HTERT RPE-1 (cell line): ENCODE data around the gene AMZ2.
"Not testable (repeated sequence)": the region's sequence is repeated elsewhere in the genome, so short reads cannot be mapped to it uniquely, and the experiment has no call there.

Experiments
- in situ Hi-C: fragments of 300-500 bp; cut with MboI; formaldehyde crosslinking; loops from 4 replicates; pipeline ENCODE4 v1.14.3; 2020; ENCODE audit warnings: low sequenced_read_pairs

Gene AMZ2

GRCh38 chr17:68220186-68220585, 27.7 kb upstream of the AMZ2 start:
- in situ Hi-C loops = not testable (repeated sequence)

DNA sequence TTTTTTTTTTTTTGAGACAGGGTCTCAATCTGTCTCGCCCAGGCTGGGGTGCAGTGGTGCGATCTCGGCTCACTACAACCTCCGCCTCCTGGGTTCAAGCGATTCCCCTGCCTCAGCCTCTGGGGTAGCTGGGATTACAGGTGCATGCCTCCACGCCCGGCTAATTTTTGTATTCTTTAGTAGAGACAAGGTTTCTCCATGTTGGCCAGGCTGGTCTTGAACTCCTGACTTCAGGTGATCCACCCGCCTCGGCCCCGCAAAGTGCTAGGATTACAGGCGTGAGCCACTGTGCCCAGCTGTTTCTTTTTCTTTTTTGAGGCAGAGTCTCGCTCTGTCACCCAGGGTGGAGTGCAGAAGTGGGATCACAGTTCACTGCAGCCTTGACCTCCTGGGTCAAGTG, 27.1 kb upstream of the AMZ2 start:
- in situ Hi-C loops = not testable (repeated sequence)

GRCh38 chr17:68221786-68222185, 26.1 kb upstream of the AMZ2 start:
- in situ Hi-C loops = no loop called here

DNA sequence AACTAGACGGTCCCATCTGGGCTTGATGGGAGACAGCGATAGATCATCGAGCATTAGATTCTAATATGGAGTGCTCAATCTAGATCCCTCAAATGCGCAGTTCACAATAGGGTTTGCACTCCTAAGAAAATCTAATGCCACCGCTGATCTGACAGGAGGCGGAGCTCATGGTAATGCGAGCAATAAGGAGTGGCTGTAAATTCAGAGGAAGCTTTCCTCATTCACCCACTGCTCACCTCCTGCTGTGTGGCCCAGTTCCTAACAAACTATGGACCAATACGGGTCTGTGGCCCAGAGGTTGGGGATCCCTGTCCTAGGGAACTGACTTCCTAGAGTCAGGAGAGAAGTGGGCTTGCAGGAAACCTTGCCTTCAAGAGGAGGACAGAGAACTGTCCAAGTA, 25.2 kb upstream of the AMZ2 start:
- in situ Hi-C loops = no loop called here

- in situ Hi-C loops = not testable (repeated sequence)
Measured at GRCh38 chr17:68225055-68225454, 22.8 kb upstream of the AMZ2 start.

GRCh38 chr17:68228039-68228680, 19.7 kb upstream of the AMZ2 start:
- in situ Hi-C loops = not testable (repeated sequence)

DNA sequence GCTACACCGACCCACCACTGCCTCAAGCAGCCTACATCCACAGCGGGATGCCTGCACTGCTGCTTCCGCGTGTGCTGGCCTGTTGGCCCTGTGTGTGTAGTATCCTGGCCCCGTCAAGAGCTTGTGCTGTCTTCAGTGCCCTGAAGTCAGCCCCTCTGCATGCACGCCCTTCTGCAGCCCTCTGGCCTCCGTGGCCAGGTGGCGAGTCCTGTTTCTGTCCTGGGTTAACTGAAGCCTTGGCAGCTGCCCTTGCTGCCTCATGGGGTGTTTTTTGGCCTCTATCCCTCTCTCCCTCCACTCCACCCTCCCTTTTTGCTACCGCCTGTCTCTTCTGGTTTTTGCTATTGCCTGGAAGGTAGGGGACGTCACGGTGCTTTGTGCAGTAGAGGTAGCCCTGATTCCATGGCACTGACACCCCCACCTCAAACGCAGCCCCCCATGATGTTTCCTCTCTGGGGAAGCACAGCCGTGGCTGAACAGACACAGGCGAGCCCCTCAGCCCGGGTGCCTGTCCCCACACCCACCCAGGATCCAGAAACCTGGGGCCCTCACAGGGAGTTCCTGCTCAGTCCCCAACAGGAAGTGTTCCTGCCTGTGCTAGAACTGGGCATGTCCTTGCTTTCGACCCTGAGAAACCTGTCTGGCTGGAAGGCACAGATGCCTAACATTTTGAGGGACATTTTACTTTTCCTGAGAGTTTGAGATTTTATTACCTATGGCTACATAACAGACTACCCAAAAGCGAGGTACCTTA, 18.8 kb upstream of the AMZ2 start:
- in situ Hi-C loops = no loop called here

DNA sequence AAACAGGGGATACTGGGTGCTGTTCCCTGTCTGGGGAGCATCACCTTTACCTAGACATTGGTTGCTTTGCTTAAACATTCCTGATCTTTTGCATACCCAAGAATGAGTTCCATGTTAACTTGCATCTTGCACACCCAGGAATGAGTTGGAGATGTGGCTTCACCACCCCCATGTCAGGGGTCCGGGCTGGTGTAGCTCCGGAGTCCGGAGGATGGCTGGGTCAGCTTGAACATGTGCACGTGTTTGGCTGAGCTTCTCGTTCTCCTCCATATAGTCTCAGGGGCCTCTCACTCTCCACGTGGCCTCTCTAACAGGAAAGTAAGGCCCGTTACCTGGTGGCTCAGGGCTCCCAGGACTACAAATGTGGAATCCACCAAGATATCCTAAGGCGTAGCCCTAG, 18.2 kb upstream of the AMZ2 start:
- in situ Hi-C loops = no loop called here

GRCh38 chr17:68231131-68231530, 16.7 kb upstream of the AMZ2 start:
- in situ Hi-C loops = not testable (repeated sequence)

DNA sequence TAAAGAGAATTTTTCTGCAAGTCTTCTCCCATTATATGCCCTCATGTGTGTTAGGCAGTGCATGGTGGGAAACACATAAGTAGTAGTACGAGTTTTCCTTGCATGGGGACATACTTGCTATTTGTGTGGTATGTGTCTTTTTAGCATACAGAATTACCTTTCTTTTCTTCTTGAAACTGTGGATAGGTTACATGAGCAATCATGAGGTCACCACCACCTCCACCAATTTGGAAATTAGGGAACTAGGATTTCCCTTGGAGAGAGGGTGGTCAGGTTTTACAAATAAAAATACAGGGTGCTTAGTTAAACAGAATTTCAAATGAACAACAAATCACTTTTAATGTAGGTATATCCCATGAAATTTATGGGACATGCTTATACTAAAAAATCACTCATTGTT, 16.3 kb upstream of the AMZ2 start:
- in situ Hi-C loops = no loop called here

GRCh38 chr17:68232741-68233140, 15.1 kb upstream of the AMZ2 start:
- in situ Hi-C loops = not testable (repeated sequence)

GRCh38 chr17:68234726-68235335, 13.0 kb upstream of the AMZ2 start:
- in situ Hi-C loops = not testable (repeated sequence)

- in situ Hi-C loops = not testable (repeated sequence)
Measured at GRCh38 chr17:68235336-68235791, 12.5 kb upstream of the AMZ2 start.

DNA sequence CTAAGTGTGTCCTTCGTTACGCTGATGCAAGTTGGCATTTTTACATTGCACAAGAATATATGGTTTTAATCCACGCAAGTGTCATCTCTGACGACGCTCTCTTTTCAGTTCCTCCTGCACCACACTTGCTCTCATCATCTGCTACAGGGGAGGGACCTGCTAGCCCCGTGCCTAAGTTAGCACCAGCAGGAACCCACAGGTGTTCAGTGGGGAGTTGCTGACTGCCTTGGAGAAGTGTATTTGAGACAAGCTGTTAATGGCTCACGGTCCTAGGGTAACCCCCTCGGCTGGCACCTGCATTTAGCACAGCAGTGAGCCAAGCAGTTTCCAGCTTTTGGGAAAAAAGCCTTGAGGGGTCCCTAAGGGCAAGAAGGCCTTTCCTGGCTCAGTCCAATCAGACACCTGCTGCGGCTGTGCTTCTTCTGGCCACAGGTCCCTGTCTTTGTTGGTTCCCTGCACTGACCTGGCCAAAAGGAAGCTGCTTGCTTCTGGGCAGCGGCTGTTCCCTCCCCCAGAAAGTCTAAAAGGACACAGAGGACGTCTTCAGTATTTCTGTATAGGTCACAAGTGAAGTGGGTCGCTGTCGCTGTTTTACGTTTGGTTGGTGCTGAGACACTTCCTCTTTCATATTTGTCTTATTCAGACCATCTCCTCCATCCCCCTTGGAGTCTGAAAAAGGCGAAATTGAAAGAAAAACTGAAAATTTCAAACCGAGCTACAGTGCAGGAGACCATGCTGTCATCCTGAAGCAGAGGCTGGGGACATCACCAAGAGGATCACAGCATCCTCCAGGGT, 10.3 kb upstream of the AMZ2 start:
- in situ Hi-C loops = not testable (repeated sequence)

DNA sequence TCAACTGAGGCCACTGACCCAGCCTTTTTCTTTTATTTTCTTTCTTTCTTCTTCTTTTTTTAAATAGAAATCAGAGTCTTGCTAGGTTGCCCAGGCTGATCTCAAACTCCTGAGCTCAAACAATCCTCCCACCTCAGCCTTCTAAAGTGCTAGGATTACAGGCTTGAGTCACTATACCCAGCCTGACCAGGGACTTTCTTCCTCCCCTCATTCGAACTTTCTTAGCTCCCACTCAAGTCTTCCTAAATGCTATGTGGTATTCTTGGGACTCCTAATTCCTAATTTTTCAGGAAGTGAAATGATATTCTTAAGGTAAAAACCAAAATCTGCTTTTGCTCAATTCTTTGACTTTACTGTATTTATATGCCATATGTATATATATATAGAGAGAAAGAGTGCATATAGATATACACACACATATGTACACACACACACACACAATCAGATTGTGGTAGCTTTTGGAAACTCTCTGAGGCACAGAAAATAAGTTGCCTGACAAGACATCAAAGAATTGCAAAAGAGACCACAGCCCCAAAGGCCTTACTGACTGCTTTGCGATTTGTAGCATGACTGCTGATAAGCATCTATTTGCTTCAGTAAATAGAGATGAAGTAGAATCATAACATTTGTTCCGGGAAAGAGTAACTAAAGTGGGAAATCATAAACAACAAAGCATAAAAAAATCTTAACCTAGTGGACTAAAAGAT, 9.5 kb upstream of the AMZ2 start:
- in situ Hi-C loops = no loop called here

- in situ Hi-C loops = no loop called here
Measured at GRCh38 chr17:68238871-68239253, 9.0 kb upstream of the AMZ2 start.

GRCh38 chr17:68239632-68240366, 8.0 kb upstream of the AMZ2 start:
- in situ Hi-C loops = no loop called here

- in situ Hi-C loops = no loop called here
Measured at GRCh38 chr17:68246271-68247028, 1.4 kb upstream of the AMZ2 start.

DNA sequence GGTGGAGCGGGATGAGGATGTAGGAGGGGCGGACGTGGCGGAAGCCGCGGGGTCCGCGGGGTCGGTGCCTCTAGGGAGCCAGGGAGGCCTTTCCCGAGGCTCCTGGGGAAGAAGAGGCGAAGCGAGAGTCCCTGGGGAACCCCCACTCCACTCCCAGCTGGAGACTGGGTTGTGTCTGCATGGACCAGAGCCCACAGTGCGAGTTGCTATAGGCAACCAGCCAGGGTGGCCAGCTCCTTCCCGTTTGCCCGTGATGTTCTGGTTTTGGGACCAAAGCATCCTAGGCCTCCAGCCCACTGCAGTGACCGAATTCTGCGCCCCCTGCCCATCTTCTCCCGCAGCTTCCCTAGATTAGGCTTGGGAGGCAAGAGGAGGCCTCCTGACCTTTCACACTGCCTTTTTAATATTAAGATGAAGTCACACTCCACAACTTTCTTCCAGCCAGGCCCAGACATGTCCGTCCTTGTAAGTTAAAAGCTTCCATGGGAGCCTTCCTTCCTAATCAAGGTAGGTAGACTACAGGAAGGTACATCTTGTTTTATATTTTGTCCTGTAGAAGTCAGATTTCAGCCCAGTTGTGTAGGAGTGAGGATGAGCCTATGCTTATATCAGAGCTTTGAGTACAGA, 469 bp downstream of the AMZ2 start:
- in situ Hi-C loops = no loop called here
